Mesenteric fat pad (tissue), 1 donor: ENCODE results near the gene ZSCAN9. TPM values are rescaled to one million over a fixed set of nuclear protein-coding genes. Genes with fewer than 3 reads are reported as not detected.

Experiments used
- DNase-seq: peaks from one replicate; pipeline ENCODE4 v3.0.0-alpha.2; 2020; ENCODE audit warnings: low spot score
- total RNA-seq: library from RNA; stranded (reverse); fragmentation: NEBNext Ultra II Directional; extraction: Animal tissue kit (Norgen Biotek cat#: 25700); gene quantifications from one replicate; pipeline ENCODE4 v1.2.1, GENCODE V29; 2021
- donor health status: DM: yes; HTN: yes; CAD: no.

The ZSCAN9 gene
- total RNA-seq, 1 donor from 2014 or later: 6.4 TPM

DNA sequence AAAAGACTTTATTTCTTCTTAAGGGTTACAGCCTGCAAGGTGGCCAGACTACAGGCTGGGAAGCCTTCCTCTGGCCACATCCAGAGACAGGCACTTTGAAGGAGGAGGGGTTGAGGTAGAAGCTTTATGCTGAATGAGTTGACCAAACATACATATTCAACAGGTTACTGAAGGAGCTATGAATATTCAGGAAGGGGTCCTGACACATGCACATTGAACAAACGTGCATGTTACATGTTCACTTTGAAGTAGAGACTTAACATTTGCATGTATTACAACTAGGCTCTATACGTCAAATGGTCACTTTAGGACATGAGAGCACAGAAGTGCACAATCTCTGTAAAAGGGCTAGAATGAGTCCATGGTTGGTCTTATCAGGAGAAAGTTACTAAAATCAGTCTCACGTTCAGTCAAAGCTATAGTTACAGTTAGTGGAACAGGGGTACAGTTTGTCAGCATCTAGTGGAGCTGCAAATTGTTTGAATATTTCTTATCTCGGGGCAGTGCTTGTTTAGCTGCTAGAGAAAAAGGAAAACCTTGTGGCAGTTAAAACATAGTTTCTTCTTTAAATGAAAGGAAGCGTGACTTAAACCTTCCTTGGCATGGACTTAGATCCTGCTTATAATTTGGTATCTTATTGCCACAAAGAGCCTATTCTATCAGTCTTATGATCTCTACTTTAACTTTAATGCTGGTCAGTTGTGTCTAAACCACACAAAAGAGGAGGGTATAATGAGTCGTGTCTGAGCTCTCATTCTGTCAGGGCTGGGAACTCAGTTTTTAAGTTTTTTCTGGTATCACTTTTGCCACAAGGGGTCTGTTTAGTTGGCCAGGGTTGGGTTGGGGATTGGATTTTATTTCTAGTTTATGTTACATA lies 4.6 kb upstream of the ZSCAN9 start:
- DNase-seq: no peak

DNA sequence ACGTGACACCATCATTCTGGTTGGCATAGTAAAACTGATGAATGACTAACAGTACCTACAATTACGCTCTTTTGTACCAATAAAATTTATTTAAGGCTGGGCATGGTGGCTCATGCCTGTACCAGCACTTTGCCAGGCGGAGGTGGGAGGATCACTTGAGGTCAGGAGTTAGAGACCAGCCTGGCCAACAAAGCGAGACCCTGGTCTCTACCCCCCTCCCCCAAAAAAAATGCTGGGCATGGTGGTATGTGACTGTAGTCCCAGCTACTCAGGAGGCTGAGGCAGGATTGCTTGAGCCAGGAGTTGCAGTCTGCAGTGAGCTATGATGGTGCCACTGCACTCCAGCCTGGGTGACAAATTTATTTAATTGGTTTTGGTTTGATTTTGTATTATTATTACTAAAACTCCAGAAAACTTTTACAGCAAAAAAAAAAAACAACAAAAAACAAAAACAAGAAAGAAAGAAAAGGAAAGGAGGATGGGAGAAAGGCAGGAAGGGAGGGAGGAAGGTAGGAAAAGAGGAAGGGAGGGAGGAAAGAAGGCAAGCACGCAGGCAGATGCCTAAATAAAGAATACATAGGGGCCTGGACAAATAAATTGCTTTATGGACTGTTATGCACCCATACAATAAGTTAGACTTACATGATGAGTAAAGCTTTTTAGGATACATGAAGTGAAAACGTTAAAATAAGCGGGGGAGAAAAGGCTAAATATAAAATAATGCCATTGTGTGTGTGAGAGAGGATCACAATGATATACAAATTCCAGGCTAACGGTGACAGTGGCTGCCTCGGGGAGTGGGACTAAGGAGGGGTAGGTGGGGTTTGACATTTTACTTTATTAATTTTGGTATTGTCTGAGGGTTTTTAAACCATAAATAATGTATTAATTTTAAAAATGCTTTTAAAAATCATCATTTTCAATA lies 682 bp upstream of the ZSCAN9 start:
- no peak for DNase-seq

DNA sequence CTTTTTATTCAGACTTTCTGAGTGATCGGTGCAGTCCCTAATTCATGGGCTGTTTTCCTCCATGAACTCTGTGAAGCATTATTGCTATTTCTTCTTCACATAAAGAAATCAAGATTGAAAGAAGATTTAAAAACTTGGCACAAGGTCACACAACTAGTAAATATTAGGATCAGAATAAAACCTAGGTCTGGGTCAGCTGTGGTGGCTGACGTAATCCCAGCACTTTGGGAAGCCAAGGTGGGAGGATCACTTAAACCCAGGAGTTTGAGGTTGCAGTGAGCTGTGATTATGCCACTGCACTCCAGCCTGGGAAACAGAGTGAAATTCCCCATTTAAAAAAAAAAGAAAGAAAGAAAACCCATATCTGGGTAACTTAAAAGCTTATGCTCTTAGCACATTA lies 1.4 kb downstream of the ZSCAN9 start:
- DNase-seq: no peak

DNA sequence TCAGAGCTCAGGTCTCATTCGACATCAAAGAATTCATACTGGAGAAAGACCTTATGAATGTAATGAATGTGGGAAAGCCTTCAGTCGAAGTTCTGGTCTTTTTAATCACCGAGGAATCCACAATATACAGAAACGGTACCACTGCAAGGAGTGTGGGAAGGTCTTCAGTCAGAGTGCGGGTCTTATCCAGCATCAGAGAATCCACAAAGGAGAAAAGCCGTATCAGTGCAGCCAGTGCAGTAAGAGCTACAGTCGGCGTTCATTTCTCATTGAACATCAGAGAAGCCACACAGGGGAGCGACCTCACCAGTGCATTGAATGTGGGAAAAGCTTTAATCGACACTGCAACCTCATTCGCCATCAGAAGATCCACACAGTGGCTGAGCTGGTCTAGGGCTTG lies 7.7 kb downstream of the ZSCAN9 start:
- DNase-seq: no peak

DNA sequence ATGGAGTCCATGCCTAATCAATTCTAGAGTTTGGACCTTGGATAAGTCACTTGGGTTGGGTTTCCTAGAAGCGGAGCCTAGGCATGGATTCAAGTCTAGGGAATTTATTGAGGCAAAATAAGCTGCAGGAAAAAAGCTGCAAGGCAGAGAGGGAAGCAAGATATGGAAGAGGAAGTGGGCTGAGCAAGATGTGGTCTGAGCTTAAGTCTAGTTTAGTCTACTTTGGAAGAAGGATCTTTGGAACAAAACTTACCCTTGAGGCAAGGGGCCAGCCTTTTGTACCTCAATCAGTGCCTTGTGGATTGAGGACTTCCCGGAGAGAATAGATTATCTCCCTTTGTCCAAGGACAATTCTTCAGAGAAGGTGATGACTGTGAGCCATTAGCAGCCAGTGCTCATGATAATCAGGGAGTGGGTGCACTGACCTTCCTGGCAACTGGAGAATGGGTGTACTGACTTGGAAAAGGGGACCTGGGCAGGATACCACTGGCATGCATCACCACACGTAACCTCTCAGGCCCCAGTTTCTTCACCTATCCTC lies 10.9 kb downstream of the ZSCAN9 start:
- DNase-seq: no peak

DNA sequence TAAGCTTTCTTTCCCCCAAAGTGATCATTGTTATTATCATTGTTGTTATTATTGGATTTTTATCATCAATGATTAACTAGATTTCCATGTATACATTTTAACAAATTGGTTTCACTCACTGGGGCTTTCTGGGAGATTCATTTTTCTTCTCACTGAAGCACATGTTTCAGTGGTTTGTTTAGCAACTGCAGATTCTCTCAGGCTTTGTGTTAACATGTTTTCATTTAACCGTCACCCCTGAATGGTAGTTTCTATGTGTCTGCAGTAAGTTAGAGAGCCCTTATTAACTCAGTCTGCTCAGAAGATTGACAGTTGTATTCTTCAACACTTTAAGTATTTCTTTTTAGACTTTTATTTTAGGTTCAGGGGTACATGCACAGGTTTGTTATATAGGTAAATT lies 14.6 kb downstream of the ZSCAN9 start:
- no peak for DNase-seq

DNA sequence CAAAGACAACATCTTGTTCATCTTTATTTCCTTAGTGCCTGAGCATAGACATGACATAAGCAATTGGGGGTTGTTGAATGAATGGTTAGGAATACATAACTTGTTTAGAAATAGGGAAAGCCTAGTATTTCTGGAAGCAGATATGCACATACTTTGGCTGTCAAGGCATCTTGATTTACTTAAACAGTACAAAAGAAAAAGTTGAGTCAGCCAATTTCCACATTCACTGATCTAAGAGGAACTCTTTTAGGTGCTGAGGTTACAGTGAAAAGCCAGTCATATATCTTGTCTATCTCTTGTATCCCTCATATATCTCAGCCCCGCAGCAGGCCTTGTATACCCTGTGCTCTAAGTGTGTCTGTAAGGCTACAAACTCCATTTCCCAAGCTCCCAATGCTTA lies 15.4 kb downstream of the ZSCAN9 start:
- DNase-seq: no peak

DNA sequence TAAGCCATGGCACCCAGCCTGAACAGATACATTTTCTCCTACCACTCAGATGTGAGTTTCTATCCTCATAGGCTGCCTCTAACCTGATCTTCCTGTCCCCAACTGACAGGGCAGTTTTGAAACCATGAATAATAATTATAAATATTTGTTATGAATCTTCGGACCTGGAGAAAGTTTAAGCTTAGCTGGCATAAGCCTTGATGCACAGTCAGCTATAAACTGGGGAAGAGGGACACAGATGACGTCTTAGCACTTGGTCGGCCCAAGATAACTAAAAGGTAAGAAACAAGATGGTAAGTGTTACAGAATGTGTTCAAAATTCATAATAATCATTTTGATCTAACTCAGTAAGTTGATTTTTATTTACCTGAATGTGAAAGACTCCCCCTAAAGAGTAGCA lies 18.9 kb downstream of the ZSCAN9 start:
- no peak for DNase-seq

DNA sequence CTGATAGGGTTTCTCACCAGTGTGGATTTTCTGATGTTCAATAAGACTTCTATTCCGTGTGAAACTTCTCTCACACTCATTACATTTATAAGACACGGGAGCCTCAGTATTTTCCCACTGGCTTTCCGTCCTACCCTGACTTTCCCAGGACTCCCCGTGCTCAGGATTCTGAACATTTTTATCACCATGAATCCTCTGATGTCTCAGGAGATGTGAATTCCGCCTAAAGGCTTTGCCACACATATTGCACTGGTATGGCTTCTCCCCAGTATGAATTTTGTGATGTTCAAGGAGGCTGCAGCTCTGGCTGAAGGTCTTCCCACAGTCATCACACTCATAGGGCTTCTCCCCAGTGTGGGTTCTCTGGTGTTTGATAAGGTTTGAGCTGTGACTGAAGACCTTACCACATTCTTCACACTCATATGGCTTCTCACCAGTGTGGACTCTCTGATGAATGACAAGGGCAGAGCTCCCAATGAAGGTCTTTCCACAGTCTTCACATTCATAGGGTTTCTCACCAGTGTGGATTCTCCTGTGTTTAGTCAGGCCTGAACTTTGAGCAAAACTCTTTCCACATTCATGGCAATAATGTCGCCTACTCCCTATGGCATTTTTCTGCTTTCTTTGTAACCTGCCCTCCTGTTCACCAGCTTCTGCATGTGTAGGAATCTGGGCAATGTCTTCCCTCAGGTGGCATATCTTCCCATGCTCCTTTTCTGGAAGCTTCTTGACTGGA lies 20.3 kb downstream of the ZSCAN9 start:
- no peak for DNase-seq

DNA sequence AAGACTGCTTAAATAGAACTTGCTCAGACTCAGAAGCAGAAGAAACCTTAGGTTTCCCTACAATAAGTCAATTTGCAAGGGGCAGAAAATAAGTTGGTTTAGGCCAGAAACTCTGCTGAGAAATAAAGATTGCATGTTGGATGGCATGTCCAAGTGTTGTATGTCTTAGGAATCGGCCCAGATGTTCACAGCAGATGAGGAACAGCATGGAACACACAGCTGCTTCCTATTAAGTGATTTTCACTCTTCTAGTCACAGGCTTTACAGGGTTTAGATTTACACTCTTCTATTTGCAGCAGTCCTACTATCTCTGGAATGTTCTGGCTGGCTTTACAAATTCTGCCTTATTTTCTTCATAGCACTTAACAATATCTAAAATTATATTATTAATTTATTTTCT lies 23.8 kb downstream of the ZSCAN9 start:
- DNase-seq: no peak

DNA sequence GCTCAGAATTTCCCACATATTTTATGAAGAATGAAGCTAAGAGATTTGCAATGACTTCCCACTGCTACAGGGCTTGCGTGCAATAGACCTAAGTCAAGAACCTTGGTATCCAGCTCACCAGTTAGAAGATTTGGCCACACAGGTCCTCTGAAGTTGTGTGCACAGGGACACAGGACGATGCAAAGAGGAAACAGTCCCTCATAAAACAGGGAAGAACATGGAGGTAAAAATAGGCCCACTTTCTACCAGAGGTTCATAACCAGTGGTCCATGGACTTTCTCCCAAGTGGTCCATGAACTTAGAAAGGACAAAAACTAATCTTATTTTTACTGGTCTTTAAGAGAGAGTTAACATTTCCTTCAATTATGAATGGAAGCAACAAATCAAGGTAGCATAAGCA lies 25.7 kb downstream of the ZSCAN9 start:
- DNase-seq: no peak

DNA sequence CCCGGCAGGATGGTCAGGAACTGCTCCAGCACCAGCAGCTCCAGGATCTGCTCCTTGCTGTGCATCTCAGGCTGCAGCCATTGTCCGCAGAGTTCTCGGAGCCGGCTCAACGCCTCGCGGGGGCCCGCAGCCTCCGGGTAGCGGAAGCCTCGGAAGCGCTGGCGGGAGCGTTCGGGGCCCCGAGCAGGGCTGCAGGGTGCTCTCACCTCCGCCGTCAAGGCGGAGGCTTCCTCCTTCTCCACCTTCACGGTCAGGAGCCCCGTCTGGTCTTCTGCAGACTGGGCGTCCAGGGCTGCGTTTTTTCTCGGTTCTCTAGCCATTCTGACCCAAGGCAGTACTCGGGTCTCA lies 26.6 kb downstream of the ZSCAN9 start:
- no peak for DNase-seq

DNA sequence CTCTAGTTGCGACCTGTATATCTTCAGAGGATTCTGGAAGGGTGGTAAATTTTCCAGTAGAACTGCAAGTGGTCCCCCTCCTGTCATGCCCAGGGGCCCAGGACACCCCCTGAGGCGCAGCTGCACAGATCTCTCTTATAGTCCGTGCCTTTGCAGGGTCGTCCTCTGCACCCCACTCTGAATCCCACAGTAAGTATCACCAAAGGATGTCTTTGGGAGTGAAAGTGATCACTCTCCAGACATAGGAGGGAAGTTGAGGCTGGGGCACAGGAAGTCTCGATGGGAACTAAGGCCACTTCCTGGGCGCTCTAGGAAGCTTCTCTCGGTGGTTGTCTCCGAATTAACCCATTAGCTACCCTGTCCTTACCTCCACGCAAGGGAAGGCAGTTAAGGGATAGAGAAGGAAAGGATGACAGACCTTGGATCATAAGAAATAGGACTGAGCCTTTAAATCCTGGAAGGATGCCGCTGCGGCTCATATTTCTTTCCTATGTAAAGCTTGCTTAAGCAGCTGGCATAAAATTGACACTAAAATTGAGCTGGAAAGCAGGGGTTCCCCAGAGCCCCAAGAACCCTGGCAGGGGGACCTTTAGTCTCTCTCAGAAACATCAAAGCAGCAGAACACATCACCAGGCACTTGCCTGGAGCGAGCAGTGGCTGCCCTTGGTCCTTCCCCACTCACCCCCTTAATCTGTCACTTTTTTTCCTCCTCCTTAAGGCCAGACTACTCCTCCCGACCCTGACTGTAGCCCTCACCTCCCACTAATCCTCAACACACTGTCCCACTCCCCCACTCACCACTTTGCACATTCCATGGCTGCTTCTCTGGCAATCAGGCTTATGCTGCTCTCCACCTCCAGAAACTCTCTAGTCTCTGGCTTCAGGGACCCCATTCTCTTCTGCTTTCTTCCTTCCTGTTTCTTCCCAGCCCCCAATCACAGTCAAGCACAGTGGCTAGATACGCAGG lies 27.2 kb downstream of the ZSCAN9 start, which contains the start of gene ZKSCAN4:
TSS of gene ZKSCAN4 (minus strand) at position 261 of the 967 bp plus-strand sequence. CDS start 289 bp downstream, outside the sequence.
- DNase-seq: no peak

DNA sequence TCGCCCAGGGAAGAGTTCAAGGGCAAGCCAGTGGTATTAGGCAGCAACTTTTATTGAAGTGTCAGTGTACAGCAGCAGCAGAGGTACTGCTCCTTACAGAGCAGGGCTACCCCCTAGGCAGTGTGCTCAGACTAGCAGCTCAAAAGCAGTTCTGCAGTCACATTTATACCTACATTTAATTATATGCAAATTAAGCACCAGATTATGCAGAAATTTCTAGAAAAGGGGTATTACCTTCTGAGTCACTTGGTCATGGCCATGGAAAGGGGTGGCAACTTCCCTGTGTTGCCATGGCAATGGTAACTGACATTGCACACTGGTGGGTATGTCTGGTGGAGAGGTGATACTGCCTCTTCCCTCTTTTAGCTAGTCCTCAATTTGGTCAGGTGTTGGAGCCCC lies 29.0 kb downstream of the ZSCAN9 start:
- no peak for DNase-seq

DNA sequence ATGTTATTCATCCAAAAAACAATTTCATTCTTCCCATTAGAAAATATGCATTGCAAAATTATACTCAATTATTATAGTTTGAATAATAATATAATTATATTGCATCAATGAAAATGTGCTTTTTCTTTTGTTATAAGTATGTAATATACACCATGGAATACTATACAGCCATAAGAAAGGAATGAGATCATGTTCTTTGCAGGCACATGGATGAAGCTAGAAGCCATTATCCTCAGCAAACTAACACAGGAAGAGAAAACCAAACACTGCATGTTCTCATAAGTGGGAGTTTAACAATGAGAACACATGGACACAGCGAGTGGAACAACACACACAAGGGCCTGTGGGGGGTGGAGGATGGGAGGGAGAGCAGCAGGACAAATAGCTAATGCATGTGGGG lies 32.0 kb downstream of the ZSCAN9 start:
- no peak for DNase-seq

DNA sequence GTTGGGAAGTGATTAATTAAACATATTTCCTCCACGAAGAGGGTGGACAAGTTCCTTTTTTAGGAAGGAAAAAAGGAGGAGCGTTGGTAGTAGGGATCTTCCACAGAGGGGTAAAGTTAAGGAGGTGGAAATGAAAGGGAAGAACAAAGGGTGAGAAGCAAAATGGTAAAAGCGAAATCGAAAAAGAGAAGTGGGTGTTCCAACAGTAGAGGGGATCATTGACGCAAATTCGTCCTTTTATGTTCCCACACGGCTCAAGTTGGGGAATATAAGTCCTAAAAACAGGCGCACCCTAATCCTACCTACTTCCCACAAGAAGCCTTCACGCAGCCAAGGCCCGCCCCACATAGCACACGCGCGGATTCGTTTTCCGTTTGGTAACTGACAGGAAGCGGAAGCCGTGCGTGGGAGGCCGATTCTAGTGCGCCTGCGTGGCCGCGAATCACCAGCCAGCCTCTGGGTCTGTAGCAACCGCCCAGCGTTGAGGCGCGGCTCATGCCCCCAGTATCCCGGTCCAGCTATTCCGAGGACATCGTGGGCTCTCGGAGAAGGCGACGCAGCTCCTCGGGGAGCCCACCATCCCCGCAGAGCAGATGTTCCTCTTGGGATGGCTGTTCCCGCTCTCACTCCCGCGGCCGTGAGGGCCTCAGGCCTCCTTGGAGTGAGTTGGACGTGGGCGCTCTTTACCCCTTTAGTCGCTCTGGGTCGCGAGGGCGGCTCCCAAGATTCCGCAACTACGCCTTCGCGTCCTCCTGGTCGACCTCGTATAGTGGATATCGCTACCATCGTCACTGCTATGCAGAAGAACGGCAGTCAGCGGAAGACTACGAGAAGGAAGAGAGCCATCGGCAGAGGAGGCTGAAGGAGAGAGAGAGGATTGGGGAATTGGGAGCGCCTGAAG lies 34.1 kb downstream of the ZSCAN9 start, which contains the start of gene NKAPL:
TSS of gene NKAPL (plus strand) at position 421 of the 901 bp plus-strand sequence. CDS start at position 496, 75 bp downstream.
- peak; percentile 93 for DNase-seq

DNA sequence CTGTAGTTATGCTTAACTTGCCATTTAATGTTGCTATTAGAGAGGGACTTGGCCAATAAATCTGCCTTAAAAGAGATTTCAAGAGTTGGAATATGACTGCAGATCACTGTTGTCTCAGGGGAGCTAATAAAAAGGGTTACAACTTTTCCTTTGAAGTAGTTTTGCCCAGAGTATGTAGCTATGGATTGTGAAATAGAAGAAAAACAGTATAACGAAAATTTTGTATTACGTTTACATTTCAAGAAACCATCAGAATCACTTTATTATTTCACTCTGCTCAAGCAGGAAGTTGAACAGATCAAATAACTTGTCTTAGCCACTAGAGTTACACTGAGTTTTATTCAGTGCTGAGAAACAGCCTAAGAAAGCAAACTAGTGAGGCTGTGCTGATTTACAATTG lies 38.8 kb downstream of the ZSCAN9 start:
- no peak for DNase-seq

DNA sequence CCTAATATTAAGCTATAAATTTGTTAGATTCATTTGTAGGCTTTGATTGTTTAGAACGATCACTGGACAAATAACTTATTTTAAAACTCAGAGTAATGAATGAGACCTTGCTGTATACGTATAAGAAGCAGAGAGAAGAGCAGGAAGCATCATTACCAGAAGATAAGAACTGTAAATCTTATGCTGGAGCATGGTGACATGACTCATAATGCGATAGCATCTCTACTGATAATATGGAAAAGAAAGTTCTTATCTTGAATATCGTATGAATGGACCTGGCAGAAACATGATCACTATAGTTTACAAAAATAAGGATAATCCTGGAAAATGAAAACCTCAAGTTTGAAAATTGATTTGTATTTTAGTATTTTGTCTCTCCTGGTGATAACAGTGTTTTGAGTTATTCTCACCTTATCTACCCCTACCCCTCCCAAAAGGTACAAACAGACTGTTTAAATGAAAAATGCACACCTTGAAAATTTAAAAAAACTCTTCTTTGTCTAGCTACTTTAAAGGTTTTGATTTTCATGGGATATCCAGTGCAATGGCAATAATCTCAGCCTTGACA lies 39.8 kb downstream of the ZSCAN9 start:
- no peak for DNase-seq

DNA sequence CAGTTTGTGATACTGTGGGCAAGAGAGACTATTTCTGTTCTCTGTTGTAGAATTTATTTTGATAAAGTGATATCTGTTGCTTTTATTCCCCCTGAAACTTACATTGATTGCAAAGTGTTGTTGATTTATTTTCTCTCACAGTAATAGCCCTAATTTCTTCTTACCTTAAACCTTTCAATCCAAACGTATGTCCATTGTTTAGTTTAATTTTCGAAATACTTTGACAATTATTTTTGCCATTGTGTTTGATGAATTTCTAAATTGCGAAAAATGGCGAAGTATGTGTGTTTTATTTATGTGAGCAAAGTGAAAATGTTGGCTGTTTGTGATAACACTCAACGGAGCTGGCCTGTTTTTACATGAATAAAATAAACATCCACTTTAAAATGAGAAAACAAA lies 41.5 kb downstream of the ZSCAN9 start:
- DNase-seq: no peak
